ENCODE results near the gene WWTR1.
A peak's percentile ranks its signal among the peaks of the same experiment; 100 is the strongest.

The WWTR1 gene

DNA sequence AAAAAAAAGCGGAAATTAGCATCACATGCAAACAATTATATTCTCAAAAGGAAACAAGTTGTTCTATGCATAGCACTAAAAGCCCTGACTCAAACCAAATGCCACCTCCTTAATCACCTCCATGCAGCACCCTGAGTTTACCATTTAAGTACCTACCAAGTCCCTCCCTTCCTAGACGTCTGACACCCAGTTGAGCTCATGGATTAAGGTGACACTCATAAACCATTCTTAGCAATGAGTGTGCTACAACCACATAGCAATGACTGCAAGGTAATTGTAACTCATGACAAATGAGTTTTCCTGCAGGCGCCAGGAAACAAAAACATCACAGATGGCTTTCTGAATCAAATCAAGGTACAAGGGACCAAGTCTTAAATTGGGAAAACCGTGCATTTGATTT, 32.0 kb downstream of the WWTR1 start:
- DNase-seq (ENCODE audit: low spot score) (peak; percentile 62), FAIRE-seq (no peak)

DNA sequence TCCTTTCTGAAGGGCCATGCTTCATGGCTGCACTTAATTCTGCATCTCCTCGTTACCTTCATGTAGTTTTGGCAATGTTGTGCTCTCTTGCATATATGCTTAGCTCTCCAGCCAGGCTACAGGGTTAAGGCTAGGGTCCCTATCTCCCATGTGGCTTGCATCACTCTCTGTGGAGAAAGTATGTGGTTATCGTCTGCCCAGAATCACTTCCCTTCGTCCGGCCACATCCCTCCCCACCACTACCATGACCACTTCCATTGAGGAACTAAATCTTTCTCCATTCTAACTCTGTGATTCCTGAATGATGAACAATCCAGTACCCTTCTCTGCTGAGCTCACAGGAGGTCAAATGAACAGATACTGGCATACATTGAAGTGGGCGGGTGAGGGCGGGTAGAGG, 34.0 kb downstream of the WWTR1 start:
- DNase-seq (ENCODE audit: low spot score) (no peak), FAIRE-seq (no peak)

GRCh38 chr3:149621218-149622005, 36.4 kb downstream of the WWTR1 start:
- DNase-seq (ENCODE audit: low spot score) (peak; percentile 61), FAIRE-seq (peak; percentile 81)

DNA sequence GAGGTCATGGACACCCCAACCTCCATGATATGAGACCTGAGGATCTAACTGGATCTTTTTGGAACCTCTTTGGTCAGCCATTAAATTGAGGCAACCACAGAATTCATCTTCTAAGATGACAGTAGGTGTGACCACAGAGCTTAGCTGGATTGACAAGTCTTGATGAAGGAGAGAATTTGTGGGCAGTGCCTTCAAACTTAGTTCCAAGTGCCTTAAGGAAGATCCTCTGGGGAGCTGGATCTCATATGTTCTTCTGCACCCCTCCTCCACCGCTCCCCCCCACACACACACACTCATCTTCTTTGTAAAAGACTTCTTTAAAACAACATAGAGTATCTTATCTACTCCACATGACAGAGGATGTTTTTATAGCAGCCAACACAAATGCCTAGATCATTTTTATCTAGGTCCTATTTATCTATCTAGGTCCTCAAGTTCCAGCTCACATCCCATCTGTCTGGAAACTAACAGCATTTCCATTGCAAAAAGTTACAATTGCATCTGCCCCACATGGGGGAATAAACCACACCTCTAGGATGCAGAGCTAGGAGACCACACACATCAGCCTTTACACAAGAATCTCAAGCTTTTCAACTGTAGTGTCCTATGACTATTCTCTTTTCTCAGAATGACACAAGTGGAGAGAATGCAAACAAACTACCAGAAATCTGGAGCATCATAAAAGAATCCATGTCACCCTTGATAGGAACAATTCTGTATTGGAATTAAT, 37.4 kb downstream of the WWTR1 start:
- DNase-seq (ENCODE audit: low spot score) (no peak), FAIRE-seq (no peak)

DNA sequence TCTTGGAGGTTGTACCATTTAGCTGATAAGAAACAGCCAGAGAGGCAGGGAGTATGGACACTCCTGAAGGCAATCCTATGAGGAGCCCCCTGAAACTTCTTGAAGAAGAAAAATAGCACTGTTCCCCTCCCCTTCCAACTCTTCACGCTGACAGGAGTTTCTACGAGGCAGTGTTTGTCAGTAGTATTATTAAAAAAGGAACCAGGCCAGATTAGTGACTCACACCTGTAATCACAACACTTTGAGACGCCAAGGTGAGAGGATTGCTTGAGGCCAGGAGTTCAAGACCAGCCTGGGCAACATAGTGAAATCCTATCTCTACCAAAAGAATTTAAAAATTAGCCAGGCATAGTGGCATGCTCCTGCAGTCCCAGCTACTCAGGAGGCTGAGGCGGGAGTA, 38.7 kb downstream of the WWTR1 start:
- FAIRE-seq (no peak), DNase-seq (ENCODE audit: low spot score) (no peak)

GRCh38 chr3:149618151-149619123, 39.4 kb downstream of the WWTR1 start:
- no peak for FAIRE-seq
- DNase-seq (ENCODE audit: low spot score): no peak

DNA sequence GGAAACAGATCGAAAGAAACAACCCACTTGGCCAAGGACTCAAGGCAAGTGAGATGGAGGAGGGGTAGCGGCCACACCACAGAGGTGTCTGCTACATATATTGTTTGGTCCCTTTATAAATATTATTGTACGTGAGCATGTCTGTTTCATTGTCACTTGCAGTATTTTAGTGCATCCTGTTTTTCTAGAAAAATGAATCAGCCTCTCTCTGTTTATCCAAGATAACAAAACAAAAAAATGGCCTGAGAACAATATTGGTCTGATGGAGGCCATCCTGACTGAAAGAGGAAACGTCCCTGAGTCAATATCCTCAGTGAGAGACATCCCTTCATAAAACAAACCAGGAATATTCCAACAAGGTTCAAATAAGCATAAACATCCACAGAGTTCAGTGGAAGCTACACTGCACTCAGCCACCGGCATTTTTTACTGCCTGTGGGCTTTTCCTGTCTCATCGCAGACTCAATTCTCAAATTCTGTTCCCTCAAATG, 42.0 kb downstream of the WWTR1 start:
- DNase-seq (ENCODE audit: low spot score): no peak
- no peak for FAIRE-seq

GRCh38 chr3:149613988-149614387, 43.8 kb downstream of the WWTR1 start:
- no peak for FAIRE-seq
- no peak for DNase-seq (ENCODE audit: low spot score)

DNA sequence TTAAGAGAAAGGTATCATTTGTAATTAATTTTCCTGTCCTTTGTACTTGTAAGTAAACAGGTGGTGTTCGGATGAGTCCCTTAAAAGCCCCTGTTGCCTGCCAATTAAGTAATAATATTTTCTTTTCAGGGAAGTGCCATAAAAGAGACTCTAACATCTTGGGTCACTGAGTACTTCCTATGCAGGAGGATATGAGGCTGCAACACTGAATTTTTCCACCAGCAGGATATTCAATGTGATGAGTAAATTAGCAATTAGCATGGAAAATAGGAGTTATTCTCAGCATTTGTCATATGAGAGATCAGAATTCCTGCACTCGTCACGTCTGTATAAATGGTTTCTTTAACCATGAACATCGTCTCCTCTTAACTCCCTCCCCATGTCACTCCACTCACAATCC, 45.4 kb downstream of the WWTR1 start:
- FAIRE-seq: no peak
- DNase-seq (ENCODE audit: low spot score): no peak

- DNase-seq (ENCODE audit: low spot score): no peak
- no peak for FAIRE-seq
Measured at GRCh38 chr3:149611149-149611548, 46.7 kb downstream of the WWTR1 start.

- FAIRE-seq: peak; percentile 74
Measured at GRCh38 chr3:149610351-149611105, 47.3 kb downstream of the WWTR1 start.

GRCh38 chr3:149609595-149609994, 48.2 kb downstream of the WWTR1 start:
- FAIRE-seq (peak; percentile 51), DNase-seq (ENCODE audit: low spot score) (no peak)

More at GRCh38 chr3:149610351-149611105, 47.3 kb downstream of the WWTR1 start:
- peak; percentile 21 for DNase-seq (ENCODE audit: low spot score)

DNA sequence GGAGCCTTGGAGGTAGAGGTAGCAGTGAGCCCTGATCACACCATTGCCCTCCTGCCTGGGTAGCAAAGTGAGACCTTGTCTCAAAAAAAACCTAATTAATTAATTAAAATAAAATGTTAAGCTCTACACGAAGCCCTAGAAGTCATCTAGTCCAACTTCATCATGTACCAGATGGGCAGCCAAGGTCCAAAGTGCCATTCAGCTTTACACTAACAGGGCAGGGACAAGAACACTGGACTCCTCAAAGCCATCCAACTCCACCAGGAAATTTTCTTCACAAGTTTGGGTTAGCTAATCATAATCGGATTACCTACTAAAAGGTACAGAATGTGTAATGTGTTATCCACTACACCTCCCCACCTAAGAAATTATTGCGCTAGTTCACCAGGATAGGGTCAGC, 48.8 kb downstream of the WWTR1 start:
- DNase-seq (ENCODE audit: low spot score) (no peak), FAIRE-seq (no peak)

DNA sequence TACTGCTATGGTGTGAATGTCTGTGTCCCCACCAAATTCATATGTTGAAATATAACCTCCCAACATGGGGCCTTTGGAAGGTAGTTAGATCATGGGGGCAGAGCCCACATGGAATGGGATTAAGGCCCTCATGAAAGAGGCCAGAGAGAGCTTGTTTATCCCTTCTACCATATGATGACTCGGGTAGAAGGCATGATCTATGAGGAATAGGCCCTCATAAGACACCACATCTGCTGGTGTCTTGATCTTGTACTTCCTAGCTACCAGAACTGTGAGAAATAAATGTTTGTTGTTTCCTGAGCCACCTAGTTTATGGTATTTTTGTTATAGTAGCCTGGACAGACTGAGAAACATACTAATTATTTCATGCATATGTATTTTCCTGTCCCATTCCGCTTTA, 51.9 kb downstream of the WWTR1 start:
- DNase-seq (ENCODE audit: low spot score) (peak; percentile 70), FAIRE-seq (no peak)

GRCh38 chr3:149604125-149604875, 53.5 kb downstream of the WWTR1 start:
- DNase-seq (ENCODE audit: low spot score): peak; percentile 64
- FAIRE-seq: no peak

DNA sequence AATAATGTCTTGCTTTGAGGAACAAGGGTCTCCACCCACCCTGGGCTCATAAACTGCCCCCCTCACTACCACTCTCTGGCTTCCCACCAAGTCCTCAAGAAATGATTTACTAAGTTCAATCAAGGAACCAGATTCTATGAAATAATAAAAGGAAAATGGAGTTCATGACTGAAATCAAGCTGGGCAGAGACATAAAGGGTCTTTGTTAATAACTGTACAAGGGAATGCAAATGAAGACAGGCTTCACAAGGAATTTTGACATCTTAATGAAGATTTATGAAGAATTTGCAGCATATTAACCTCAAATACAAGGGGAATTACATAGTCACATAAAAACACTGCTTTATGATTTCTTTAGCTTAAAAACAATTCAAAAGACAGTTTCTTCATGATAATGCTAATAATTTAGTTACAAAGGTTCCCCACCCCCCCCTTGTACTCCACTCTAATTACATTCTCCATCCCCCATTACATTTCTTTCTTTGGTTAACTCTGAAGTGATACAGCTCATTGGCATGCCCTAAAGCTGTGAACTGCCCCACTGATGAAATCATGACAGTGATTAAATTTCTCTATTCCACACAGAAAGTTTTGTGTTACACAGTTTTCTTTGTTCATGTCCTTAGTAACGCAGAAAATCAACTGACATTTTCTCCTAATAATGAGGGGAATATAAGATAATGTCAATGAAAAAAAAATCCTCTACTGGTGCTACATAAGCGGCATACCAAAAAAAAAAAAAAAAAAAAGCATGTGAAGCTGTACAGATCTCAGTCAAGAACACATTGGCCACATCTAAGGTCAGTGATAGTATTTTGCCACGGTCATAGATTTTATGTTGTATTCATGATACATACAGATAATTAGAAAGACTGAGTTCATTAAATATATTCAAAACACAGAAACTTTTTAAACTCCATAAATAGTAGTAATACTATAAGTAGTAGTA, 54.4 kb downstream of the WWTR1 start:
- peak; percentile 82 for DNase-seq (ENCODE audit: low spot score)
- FAIRE-seq: peak; percentile 90

DNA sequence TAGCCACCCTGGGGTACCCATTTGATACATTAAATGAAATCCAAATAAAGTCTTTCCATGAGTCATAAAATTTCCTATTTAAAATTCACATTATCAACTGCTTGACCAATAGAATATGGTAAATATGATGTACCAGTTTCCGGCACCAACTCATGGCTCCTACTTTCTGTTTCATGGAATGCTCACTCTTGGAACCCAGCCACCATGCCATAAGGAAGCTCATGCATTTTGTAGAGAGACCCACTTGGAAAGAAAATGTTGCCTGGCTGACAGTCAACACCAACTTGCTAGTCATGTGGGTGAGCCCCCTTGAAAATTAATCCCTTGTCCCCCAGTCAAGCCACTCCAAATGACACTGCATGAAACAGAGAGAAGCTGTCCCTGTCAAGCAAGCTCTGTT, 57.2 kb downstream of the WWTR1 start:
- FAIRE-seq (no peak), DNase-seq (ENCODE audit: low spot score) (no peak)

DNA sequence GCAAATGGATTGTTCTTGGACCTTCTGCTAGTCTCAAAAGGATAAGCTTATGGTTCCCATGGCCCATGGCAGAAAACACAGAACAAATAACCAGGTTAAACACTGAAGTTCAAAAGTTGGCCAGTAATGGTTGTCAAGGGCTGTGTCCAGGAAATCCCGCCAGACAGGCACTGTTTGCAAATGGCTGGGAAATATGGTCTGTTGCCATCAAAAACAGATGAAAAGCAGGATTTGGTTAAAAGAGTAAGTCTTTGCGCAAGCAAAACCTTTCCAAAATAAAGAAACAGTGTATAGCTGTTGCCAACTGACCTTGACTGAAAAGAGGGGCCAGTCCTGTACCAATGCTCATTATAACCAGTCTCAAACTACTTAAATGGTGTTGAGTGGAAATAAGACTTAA, 58.6 kb downstream of the WWTR1 start:
- no peak for FAIRE-seq

More for the DNA sequence above, 58.6 kb downstream of the WWTR1 start:
- no peak for DNase-seq (ENCODE audit: low spot score)

Data from RCC 7860 (cell line).